ENCODE data around the gene SSBP4.
A peak's percentile ranks its signal among the peaks of the same experiment; 100 is the strongest.

Gene SSBP4

DNA sequence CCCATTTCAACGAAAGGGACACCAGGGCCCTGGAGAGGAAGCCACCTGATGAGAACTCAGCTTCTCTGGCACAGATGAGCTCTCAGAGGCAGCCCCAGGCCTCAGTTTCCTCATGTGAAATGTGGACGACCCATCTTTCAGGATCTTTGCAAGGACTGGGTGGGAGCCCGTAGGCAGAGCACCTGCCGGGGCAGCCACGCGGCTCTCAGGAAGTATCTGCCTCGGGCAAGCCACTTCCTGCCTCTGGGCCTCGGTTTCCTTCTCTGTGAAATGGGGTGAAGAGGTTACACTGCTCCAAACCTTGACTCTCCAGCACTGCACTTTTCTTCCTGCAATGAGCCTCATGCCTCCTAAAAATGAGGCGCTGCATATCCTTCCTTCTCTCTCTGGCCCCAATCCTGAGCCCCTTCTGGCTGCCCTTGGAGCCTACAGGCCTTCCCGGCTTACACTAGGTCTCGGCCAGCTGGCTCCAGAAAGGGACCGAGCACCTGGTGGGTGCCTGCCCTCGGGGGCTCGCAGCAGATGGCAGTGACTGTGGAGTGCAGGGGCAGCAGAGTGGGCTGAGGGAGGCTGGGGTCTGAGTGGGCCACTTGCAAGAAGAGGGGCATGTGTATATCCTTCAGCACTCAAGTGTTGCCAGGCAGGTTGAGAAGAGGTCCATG, 3.5 kb downstream of the SSBP4 start:
- no peak for TF ChIP-seq FOXP2 (optimal IDR thresholded peaks at IDR 0.05; ENCODE audit: control extremely low read depth, extremely low read length, insufficient read depth)
- no peak for TF ChIP-seq EZH2 (IDR thresholded peaks at IDR 0.05)
- TF ChIP-seq POLR2AphosphoS5 (IDR thresholded peaks at IDR 0.05; ENCODE audit: borderline replicate concordance, low read depth, low read length), result no peak
- H3K27ac ChIP-seq, result no peak overlapping the region
- H3K9ac ChIP-seq (ENCODE audit: insufficient read length), result no peak overlapping the region
- no peaks in the 10 kb centered on the region for H3K9me3 ChIP-seq (ENCODE audit: low read depth, low read length)
- H3K36me3 ChIP-seq (ENCODE audit: insufficient read depth, low read length), result no peaks in the 10 kb centered on the region; the same call in 1 of the 2 replicates
- DNase-seq (ENCODE audit: low read depth, low spot score), result no peak
- no peak overlapping the region for H3K4me3 ChIP-seq

DNA sequence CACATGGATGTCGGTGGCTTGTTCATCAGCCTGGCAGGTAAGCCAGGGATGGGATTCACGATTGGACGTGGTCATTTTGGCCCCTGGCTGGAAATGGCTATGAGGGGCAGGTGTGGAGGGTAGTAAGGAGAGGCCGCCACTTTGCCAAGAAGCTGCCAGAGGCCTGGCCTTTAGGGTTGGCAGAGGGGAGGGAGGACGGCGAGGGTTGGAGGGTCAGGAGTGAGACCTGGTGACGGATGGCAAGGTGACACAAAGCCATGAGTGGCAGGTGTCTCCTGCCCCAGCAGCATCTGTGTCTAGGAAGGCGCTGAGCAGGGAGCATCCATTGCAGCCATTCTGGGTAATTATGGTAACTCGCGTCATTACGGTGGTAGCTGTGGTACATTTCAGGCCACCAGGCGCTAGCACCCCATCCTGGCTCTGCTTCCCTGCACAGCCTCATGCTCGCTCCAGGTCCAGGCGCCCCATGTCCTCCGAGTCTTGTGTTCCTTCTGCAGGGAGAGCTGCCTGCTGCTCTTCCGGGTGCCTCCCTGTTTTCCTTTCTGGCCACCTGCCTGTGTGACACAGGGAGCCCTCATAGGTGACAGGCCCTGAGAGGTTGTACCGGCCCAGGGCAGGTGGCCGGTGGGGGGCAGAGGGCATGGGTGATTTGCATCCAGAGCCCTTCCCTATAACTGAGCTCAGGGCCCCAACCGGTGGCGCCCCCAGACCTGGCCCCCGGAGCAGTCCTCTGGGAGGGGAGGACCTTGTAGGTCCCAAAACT, 4.2 kb downstream of the SSBP4 start:
- no peak for TF ChIP-seq FOXP2 (optimal IDR thresholded peaks at IDR 0.05; ENCODE audit: control extremely low read depth, extremely low read length, insufficient read depth)
- TF ChIP-seq EZH2 (IDR thresholded peaks at IDR 0.05), result no peak
- H3K27ac ChIP-seq, result no peak overlapping the region
- no peak overlapping the region for H3K4me3 ChIP-seq
- no peaks in the 10 kb centered on the region; the same call in 1 of the 2 replicates for H3K36me3 ChIP-seq (ENCODE audit: insufficient read depth, low read length)
- DNase-seq (ENCODE audit: low read depth, low spot score), result no peak
- no peaks in the 10 kb centered on the region for H3K9me3 ChIP-seq (ENCODE audit: low read depth, low read length)
- H3K9ac ChIP-seq (ENCODE audit: insufficient read length), result no peak overlapping the region

DNA sequence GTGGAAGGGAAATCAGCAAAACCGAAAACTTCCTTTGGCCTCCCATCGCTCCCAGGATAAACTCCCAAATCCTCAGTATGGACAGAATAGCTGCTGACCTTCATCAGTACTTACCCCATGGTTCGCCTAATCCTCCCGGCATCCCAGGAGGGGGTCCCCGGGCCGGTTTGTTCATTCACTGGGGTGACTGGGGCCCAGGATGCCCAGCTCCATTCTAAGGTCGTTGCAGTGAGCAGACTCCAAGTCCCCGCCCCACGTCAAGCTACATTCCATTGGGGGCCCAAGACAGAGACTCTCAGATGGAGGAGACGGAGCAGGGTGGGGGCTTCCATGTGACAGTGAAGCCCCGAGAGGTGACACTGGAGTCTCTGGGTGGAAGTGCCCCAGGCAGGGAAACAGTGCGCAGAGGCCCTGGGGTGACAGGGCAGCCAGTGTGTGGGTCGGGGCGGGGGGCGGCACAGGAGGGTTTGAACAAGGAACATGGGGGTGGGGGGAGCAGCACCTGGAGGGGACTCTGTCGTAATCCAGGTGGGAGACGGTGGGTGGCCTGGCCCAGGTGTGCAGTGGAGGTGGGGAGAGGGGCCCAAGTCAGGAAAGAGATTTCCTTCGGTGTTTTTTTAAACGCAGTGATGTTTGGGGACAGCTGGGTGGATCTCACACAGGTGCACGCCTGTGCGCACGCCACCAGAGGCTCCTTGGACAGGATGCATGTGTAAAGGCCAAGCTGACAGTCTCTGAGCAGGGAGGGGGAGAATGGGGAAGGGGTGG, 5.1 kb downstream of the SSBP4 start:
- Histone ChIP-seq H3K4me3 (no peak overlapping the region), H3K9ac (ENCODE audit: insufficient read length) (no peak overlapping the region), H3K36me3 (ENCODE audit: insufficient read depth, low read length) (no peaks in the 10 kb centered on the region; the same call in 1 of the 2 replicates), H3K9me3 (ENCODE audit: low read depth, low read length) (no peaks in the 10 kb centered on the region), H3K27ac (no peak overlapping the region)
- TF ChIP-seq EZH2 (IDR thresholded peaks at IDR 0.05), result no peak
- TF ChIP-seq FOXP2 (optimal IDR thresholded peaks at IDR 0.05; ENCODE audit: control extremely low read depth, extremely low read length, insufficient read depth), result no peak
- no peak for TF ChIP-seq POLR2AphosphoS5 (IDR thresholded peaks at IDR 0.05; ENCODE audit: borderline replicate concordance, low read depth, low read length)
- DNase-seq (ENCODE audit: low read depth, low spot score), result no peak

DNA sequence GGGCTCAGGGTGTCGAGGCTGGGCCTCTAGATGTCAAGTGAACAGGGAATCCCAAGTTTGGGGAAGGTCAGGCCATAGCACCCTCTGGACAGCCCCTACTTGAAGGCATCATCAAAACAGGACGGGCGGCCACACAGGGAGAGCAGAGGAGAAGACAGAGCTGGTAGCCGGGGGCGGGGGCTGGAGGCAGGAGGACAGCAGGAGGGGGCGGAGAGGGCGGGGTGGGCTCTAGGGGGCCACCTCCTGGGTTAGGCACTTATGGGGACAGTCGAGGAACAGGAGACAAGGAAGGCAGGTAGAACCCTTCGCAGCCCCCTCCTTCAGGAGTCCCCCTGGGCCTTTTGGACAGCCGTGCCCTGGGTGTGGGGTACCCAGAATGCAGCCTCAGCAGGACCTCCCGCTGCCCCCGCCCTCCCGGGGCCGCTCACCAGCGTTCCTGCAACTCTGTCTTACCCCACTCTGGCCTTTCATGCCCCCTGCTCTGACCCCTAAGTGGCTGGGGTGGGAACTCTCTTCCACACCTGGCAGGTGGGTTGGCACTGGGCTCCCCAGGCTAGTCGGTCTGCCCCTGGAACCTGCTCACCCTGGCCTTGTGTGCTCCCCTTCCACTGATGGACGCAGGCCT, 5.8 kb downstream of the SSBP4 start:
- Histone ChIP-seq H3K9ac (ENCODE audit: insufficient read length) (no peak overlapping the region), H3K4me3 (no peak overlapping the region), H3K27ac (no peak overlapping the region), H3K9me3 (ENCODE audit: low read depth, low read length) (no peaks in the 10 kb centered on the region), H3K36me3 (ENCODE audit: insufficient read depth, low read length) (no peaks in the 10 kb centered on the region; the same call in 1 of the 2 replicates)
- no peak for TF ChIP-seq FOXP2 (optimal IDR thresholded peaks at IDR 0.05; ENCODE audit: control extremely low read depth, extremely low read length, insufficient read depth)
- no peak for TF ChIP-seq EZH2 (IDR thresholded peaks at IDR 0.05)
- no peak for TF ChIP-seq POLR2AphosphoS5 (IDR thresholded peaks at IDR 0.05; ENCODE audit: borderline replicate concordance, low read depth, low read length)
- DNase-seq (ENCODE audit: low read depth, low spot score), result no peak

DNA sequence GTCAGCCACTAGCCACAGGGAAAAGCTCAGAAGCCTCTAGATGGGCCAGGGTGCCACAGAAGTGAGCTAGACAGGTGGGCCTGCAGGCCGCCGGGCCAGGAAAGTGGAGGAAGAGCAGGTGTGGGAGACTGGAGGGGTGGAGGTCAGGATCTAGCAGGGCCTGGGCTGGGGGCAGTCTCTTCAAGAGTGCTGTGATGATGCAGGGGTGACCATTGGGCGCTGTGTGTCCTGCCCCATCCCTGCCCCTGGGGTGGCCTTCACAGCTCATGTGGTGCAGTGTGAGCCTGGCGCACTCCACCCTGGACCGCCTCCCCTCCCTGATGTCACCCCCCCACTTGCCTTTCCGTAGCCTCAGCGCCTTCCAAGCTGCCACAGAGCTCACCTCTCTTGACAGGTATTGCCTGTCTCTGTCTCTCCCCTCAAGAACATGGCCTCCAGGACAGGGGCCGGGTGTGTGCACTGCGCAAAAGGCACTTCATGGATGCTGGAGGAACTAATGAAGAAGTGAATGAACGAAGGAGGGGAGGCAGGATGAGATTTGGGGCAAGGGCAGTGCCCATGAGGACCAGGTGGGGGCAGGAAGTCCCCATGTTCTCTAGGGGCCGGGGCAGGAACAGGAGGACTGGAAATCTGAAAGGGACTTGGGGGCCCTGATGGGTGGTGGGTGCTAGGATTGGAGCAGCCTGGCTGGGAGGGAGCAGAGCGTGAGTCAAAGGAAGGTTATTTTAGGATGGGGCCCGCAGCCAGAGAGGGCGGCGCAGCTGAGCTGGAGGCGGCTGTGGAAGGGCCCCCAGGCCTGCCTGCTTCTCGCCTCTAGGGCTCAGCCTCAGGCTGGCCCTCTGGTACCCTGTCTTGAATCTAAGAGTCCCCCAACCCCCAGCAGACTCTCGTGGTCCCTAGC, 6.6 kb downstream of the SSBP4 start:
- Histone ChIP-seq H3K9me3 (ENCODE audit: low read depth, low read length) (no peaks in the 10 kb centered on the region), H3K36me3 (ENCODE audit: insufficient read depth, low read length) (peaks cover 4% of the 10 kb centered on the region; the same call in 1 of the 2 replicates), H3K4me3 (no peak overlapping the region), H3K9ac (ENCODE audit: insufficient read length) (no peak overlapping the region), H3K27ac (peak overlapping the region; percentile 64)
- no peak for DNase-seq (ENCODE audit: low read depth, low spot score)
- TF ChIP-seq EZH2 (IDR thresholded peaks at IDR 0.05), result no peak
- no peak for TF ChIP-seq FOXP2 (optimal IDR thresholded peaks at IDR 0.05; ENCODE audit: control extremely low read depth, extremely low read length, insufficient read depth)
- no peak for TF ChIP-seq POLR2AphosphoS5 (IDR thresholded peaks at IDR 0.05; ENCODE audit: borderline replicate concordance, low read depth, low read length)

DNA sequence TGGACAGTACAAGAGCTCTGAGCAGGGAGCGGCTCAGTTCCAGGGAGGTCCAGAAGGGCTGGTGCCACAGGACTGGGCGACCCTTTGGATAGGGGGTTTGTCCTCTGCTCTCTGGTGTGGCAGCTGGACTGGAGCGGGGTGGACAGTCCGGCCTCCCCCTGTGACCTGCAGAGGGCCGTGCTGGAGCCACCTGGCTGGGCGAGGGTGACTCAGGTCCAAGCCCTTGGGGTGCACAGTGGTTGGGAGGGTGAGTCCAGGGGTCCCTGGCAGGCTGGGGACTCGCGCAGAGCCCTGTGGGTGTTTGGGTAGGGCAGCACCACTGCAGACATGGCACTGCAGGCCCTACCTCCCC, 7.2 kb downstream of the SSBP4 start:
- no peak for TF ChIP-seq POLR2AphosphoS5 (IDR thresholded peaks at IDR 0.05; ENCODE audit: borderline replicate concordance, low read depth, low read length)
- TF ChIP-seq EZH2 (IDR thresholded peaks at IDR 0.05), result no peak
- no peak for DNase-seq (ENCODE audit: low read depth, low spot score)
- Histone ChIP-seq H3K4me3 (no peak overlapping the region), H3K9me3 (ENCODE audit: low read depth, low read length) (no peaks in the 10 kb centered on the region), H3K27ac (peak overlapping the region; percentile 64), H3K36me3 (ENCODE audit: insufficient read depth, low read length) (peaks cover 4% of the 10 kb centered on the region; the same call in 1 of the 2 replicates), H3K9ac (ENCODE audit: insufficient read length) (no peak overlapping the region)

DNA sequence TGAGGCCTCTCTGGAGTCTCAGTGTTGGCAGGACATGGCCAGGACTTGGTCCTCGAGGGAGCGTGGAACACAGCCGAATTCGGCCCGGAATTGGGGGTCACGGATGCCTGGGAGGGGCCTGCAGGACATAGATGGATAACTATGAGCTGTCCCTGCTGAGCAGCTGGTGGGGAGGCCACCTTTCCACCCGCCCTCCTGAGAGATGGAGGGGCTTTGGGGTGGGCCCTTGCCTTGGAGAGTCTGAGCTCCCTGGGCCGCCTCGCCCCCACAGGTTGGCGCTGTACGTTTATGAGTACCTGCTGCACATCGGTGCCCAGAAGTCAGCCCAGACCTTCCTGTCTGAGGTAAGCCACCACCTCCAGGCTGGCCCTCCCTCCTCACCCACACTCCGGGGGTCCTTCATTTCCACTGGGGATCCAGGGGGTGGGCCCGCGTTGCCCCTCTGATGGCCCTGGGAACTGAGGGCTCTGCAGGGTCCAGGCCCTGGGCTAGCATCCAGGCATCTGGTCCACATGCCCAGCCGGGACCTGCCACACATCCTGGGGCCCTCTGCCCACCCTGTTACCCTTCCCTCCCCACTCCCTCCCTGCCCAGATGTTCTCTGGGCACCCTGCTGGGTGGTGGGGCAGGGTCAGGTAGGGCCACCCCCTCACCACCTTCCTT, 8.0 kb downstream of the SSBP4 start:
- no peaks in the 10 kb centered on the region for H3K9me3 ChIP-seq (ENCODE audit: low read depth, low read length)
- H3K36me3 ChIP-seq (ENCODE audit: insufficient read depth, low read length), result peaks cover 4% of the 10 kb centered on the region; the same call in 1 of the 2 replicates
- DNase-seq (ENCODE audit: low read depth, low spot score), result no peak
- H3K27ac ChIP-seq, result no peak overlapping the region; the same call in 1 of the 2 replicates
- TF ChIP-seq POLR2AphosphoS5 (IDR thresholded peaks at IDR 0.05; ENCODE audit: borderline replicate concordance, low read depth, low read length) (no peak), EZH2 (IDR thresholded peaks at IDR 0.05) (no peak), FOXP2 (optimal IDR thresholded peaks at IDR 0.05; ENCODE audit: control extremely low read depth, extremely low read length, insufficient read depth) (no peak)
- H3K9ac ChIP-seq (ENCODE audit: insufficient read length), result no peak overlapping the region
- no peak overlapping the region for H3K4me3 ChIP-seq

Data from SK-N-MC (cell line).